DOHH2 (cell line): ENCODE measurements around the gene NXNL2.

Experiments used
- H3F3A ChIP-seq: fragments of 200-600 bp; sonication (generic), shearing (Covaris generic); 2 replicates; pipeline ENCODE4 v1.6.0; 2016; ENCODE audit warnings: antibody characterized with exemption, mild to moderate bottlenecking; ENCODE audit not compliant: control insufficient read depth, insufficient read depth
- H3K27ac ChIP-seq: fragments of 200-600 bp; sonication (generic); 2 replicates; pipeline ENCODE4 v1.5.1; 2014; ENCODE audit warnings: low read depth, mild to moderate bottlenecking, low read length, moderate library complexity
- H3K27me3 ChIP-seq: fragments of 200-600 bp; sonication (generic); 2 replicates; pipeline ENCODE4 v1.6.1; 2014; ENCODE audit warnings: mild to moderate bottlenecking, low read length, mixed read lengths; ENCODE audit not compliant: control insufficient read depth
- H3K36me3 ChIP-seq: fragments of 200-600 bp; sonication (generic); 2 replicates; pipeline ENCODE4 v1.6.1; 2014; ENCODE audit warnings: mild to moderate bottlenecking, low read length, moderate library complexity, mixed read lengths; ENCODE audit not compliant: control insufficient read depth
- H3K4me1 ChIP-seq: fragments of 200-600 bp; sonication (generic); 2 replicates; pipeline ENCODE4 v1.6.1; 2014; ENCODE audit warnings: mild to moderate bottlenecking, low read length, mixed read lengths; ENCODE audit not compliant: control insufficient read depth
- H3K4me2 ChIP-seq: fragments of 200-600 bp; sonication (generic); 2 replicates; pipeline ENCODE4 v1.6.0; 2014; ENCODE audit warnings: mild to moderate bottlenecking, low read length, moderate library complexity
- H3K4me3 ChIP-seq: fragments of 200-600 bp; sonication (generic); 2 replicates; pipeline ENCODE4 v1.5.1; 2014; ENCODE audit warnings: mild to moderate bottlenecking, low read length, mixed read lengths
- H3K79me2 ChIP-seq: fragments of 200-600 bp; sonication (generic); 2 replicates; pipeline ENCODE4 v1.6.1; 2014; ENCODE audit warnings: mild to moderate bottlenecking, low read length, mixed read lengths; ENCODE audit not compliant: control insufficient read depth
- H3K9me2 ChIP-seq: fragments of 200-600 bp; sonication (generic); replicated peaks from 2 replicates; pipeline ENCODE4 v1.6.1; 2014; ENCODE audit warnings: mild to moderate bottlenecking, low read length, mixed read lengths; ENCODE audit not compliant: control insufficient read depth
- H3K9me3 ChIP-seq: fragments of 200-600 bp; sonication (generic); 2 replicates; pipeline ENCODE4 v1.6.1; 2014; ENCODE audit warnings: antibody characterized with exemption, low read length, mixed read lengths; ENCODE audit not compliant: control insufficient read depth, insufficient read depth
- H4K20me1 ChIP-seq: fragments of 200-600 bp; sonication (generic); 2 replicates; pipeline ENCODE4 v1.6.0; 2014; ENCODE audit warnings: low read depth, mild to moderate bottlenecking, antibody characterized with exemption, low read length, moderate library complexity; ENCODE audit not compliant: control insufficient read depth, insufficient read depth
- EZH2phosphoT487 ChIP-seq: fragments of 200-600 bp; sonication (generic); IDR thresholded peaks from 2 replicates; pipeline ENCODE4 v1.6.1; 2017; ENCODE audit warnings: borderline replicate concordance, mild to moderate bottlenecking, antibody characterized with exemption, low read length, moderate library complexity, mixed read lengths
- TF ChIP-seq, protein P1 (sequence below): fragments of 200-600 bp; sonication (generic); IDR thresholded peaks from one replicate; pipeline ENCODE4 v1.5.1; 2014; ENCODE audit warnings: antibody characterized with exemption, mild to moderate bottlenecking, low read depth, low read length; ENCODE audit not compliant: poor library complexity, severe bottlenecking

The NXNL2 gene

DNA sequence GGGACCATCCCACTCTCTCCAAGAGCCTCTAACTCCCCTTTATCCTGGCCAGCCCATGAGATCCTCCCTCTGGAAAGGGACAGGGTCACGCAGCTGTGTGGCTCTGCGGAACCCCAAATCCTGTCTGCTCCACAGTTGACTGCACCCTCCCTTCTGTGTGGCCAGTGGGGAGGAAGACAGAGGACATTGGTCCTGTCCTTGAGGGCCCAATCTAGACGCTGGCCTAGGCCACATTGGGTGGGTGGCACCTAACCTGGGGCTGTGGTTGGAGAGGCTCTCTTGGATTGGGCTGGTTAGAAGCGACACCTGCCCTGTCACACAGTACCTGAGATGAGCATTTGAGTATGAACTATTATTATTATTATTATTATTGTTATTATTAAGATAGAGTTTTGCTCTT lies 12.6 kb upstream of the NXNL2 start:
- no peak overlapping the region for H3K27ac ChIP-seq

DNA sequence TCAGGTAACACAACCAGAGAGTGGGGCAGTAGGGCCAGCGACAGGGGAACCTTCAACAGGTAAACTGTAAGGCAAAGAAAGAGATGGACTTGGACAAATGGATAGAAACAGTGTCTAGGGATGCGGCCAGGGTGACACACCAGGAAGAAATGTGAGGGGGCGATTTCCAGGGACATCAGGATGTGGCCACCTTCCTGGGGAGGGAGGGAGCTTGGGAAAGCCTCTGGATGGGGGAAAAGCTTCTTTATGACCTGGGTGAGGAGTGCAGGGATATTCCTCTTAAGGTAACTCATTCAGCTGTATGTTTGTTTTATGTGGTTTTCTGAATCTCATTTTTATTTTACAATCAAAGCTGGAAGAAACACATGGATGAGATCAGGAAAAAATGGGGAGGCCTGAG lies 11.9 kb upstream of the NXNL2 start:
- H3K27me3 ChIP-seq: no peaks in the 10 kb centered on the region
- H3K36me3 ChIP-seq: no peaks in the 10 kb centered on the region
- H3K79me2 ChIP-seq: no peaks in the 10 kb centered on the region
- H3F3A ChIP-seq: no peaks in the 10 kb centered on the region
- no peaks in the 10 kb centered on the region for H3K9me2 ChIP-seq
- H3K9me3 ChIP-seq: no peaks in the 10 kb centered on the region
- H3K4me3 ChIP-seq: no peak overlapping the region
- no peak for TF ChIP-seq EZH2phosphoT487
- TF ChIP-seq, protein P1, sequence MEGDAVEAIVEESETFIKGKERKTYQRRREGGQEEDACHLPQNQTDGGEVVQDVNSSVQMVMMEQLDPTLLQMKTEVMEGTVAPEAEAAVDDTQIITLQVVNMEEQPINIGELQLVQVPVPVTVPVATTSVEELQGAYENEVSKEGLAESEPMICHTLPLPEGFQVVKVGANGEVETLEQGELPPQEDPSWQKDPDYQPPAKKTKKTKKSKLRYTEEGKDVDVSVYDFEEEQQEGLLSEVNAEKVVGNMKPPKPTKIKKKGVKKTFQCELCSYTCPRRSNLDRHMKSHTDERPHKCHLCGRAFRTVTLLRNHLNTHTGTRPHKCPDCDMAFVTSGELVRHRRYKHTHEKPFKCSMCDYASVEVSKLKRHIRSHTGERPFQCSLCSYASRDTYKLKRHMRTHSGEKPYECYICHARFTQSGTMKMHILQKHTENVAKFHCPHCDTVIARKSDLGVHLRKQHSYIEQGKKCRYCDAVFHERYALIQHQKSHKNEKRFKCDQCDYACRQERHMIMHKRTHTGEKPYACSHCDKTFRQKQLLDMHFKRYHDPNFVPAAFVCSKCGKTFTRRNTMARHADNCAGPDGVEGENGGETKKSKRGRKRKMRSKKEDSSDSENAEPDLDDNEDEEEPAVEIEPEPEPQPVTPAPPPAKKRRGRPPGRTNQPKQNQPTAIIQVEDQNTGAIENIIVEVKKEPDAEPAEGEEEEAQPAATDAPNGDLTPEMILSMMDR: no peak
- no peak overlapping the region for H3K4me2 ChIP-seq
- H3K27ac ChIP-seq: no peak overlapping the region
- no peaks in the 10 kb centered on the region for H3K4me1 ChIP-seq
- H4K20me1 ChIP-seq: no peaks in the 10 kb centered on the region

More for the DNA sequence above, 12.6 kb upstream of the NXNL2 start:
- Histone ChIP-seq H4K20me1 (no peaks in the 10 kb centered on the region), H3F3A (no peaks in the 10 kb centered on the region), H3K9me3 (no peaks in the 10 kb centered on the region), H3K4me3 (no peak overlapping the region), H3K4me1 (no peaks in the 10 kb centered on the region), H3K27me3 (no peaks in the 10 kb centered on the region), H3K79me2 (no peaks in the 10 kb centered on the region), H3K36me3 (no peaks in the 10 kb centered on the region), H3K9me2 (no peaks in the 10 kb centered on the region), H3K4me2 (no peak overlapping the region)
- TF ChIP-seq, protein P1: no peak
- no peak for TF ChIP-seq EZH2phosphoT487

DNA sequence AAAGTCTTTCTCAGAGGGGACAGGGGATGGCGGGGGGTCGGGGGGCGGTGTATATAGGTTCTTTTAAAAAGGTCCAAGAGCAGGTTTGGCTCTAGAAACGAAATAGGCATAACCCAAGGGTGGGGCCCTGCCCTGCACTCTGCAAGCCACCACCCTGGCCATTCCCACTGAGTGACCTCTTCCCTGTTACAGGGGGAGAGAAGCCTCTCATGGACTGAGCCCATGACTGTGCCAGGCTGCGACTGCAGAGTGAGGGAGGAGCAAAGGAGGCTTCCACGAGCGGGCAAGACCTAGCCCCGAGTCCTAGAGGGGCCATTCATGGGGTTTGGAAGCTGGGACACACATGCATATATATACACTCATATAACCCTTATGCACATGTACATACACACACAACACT lies 10.1 kb upstream of the NXNL2 start:
- Histone ChIP-seq H3K9me2 (no peaks in the 10 kb centered on the region), H3F3A (no peaks in the 10 kb centered on the region), H3K27ac (no peak overlapping the region), H3K4me2 (no peak overlapping the region), H3K27me3 (no peaks in the 10 kb centered on the region), H3K79me2 (no peaks in the 10 kb centered on the region), H3K4me1 (no peaks in the 10 kb centered on the region), H4K20me1 (no peaks in the 10 kb centered on the region), H3K36me3 (no peaks in the 10 kb centered on the region), H3K4me3 (no peak overlapping the region), H3K9me3 (no peaks in the 10 kb centered on the region)
- TF ChIP-seq EZH2phosphoT487: no peak
- TF ChIP-seq, protein P1: no peak

DNA sequence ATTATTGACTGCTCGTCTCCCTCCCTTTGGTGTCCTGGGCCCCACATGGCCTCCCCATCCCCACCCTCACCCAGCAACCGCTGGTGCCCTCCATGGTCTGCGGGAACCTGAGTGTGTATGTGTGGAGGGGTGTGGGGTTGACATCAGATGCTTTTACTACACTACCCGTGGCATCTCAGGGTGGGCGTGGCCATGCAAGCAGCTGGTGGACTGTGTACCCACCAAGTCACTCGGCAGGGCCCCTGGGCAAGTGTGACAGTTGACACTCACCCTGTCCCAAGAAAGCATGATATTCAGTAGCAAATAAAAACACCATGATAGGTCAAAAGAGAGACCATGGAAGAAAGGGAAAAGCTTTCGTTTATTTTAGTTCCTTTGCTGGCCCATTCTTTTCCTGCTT lies 7.4 kb upstream of the NXNL2 start:
- H3K9me2 ChIP-seq: no peaks in the 10 kb centered on the region
- H3K36me3 ChIP-seq: no peaks in the 10 kb centered on the region
- no peaks in the 10 kb centered on the region for H3F3A ChIP-seq
- H3K27me3 ChIP-seq: no peaks in the 10 kb centered on the region
- no peaks in the 10 kb centered on the region for H3K79me2 ChIP-seq
- H4K20me1 ChIP-seq: no peaks in the 10 kb centered on the region
- TF ChIP-seq, protein P1: no peak
- TF ChIP-seq EZH2phosphoT487: no peak
- H3K4me1 ChIP-seq: no peaks in the 10 kb centered on the region
- no peak overlapping the region for H3K4me2 ChIP-seq
- no peaks in the 10 kb centered on the region for H3K9me3 ChIP-seq
- H3K4me3 ChIP-seq: no peak overlapping the region
- no peak overlapping the region for H3K27ac ChIP-seq
